ENCODE data around the gene XPO4.

- TF ChIP-seq CTCF (IDR thresholded peaks at IDR 0.05; ENCODE audit: insufficient read depth, low read length, poor library complexity, severe bottlenecking) (no peak), EZH2phosphoT487 (conservative IDR thresholded peaks at IDR 0.05; ENCODE audit: low read length) (no peak)
Measured at GRCh38 chr13:20873348-20873747, 29.2 kb downstream of the XPO4 start.

All from SU-DHL-6 (cell line).